WTC11 (cell line): ENCODE results near the gene TAPT1. TPM values are rescaled to one million over a fixed set of nuclear protein-coding genes. Genes with fewer than 3 reads are reported as not detected.

Source experiments
- ATAC-seq: fragments of 200-7000 bp; cut with Tn5 transposase; 2 replicates; pipeline ENCODE4 v1.10.0; 2021; ENCODE audit warnings: mild to moderate bottlenecking, moderate library complexity
- CTCF ChIA-PET: fragments of 300-600 bp; sonication (Branson Sonifier 250); formaldehyde crosslinking; loops from one replicate; lab custom pipeline; 2021; ENCODE audit warnings: antibody characterized with exemption; lab: Charles Lee
- POLR2A ChIA-PET: fragments of 350-600 bp; sonication (Branson Sonifier 250); formaldehyde crosslinking; loops from one replicate; lab custom pipeline; 2021; ENCODE audit warnings: antibody characterized with exemption; lab: Charles Lee
- DNase-seq: peaks from one replicate; pipeline ENCODE4 v3.0.0; 2021; ENCODE audit warnings: low spot score
- H3K27ac Mint-ChIP-seq: 2 replicates; pipeline ENCODE4 v1.8.0; 2021; ENCODE audit warnings: mixed read lengths
- H3K27me3 Mint-ChIP-seq: 2 replicates; pipeline ENCODE4 v1.8.0; 2021; ENCODE audit warnings: low read depth, mild to moderate bottlenecking, moderate library complexity, mixed read lengths
- H3K36me3 Mint-ChIP-seq: 2 replicates; pipeline ENCODE4 v1.8.0; 2021; ENCODE audit warnings: mixed read lengths
- H3K4me1 Mint-ChIP-seq: 2 replicates; pipeline ENCODE4 v1.8.0; 2022; ENCODE audit warnings: mixed read lengths
- H3K4me3 Mint-ChIP-seq: 2 replicates; pipeline ENCODE4 v1.8.0; 2021; ENCODE audit warnings: mild to moderate bottlenecking, moderate library complexity, mixed read lengths
- H3K9me3 Mint-ChIP-seq: 2 replicates; pipeline ENCODE4 v1.8.0; 2021; ENCODE audit warnings: mixed read lengths
- CBFB ChIP-seq: sonication (generic); formaldehyde crosslinking; IDR thresholded peaks from 2 replicates; pipeline ENCODE4 v1.8.1; 2022; ENCODE audit warnings: mild to moderate bottlenecking, low read depth, missing genetic modification reagents
- CREB1 ChIP-seq: sonication (generic); formaldehyde crosslinking; IDR thresholded peaks from 2 replicates; pipeline ENCODE4 v1.8.0; 2023; ENCODE audit warnings: mild to moderate bottlenecking, missing genetic modification reagents
- FOXJ3 ChIP-seq: sonication (generic); formaldehyde crosslinking; IDR thresholded peaks from 2 replicates; pipeline ENCODE4 v1.9.0; 2021; ENCODE audit warnings: missing genetic modification reagents, mild to moderate bottlenecking, borderline replicate concordance
- GABPB1 ChIP-seq: sonication (generic); formaldehyde crosslinking; IDR thresholded peaks from 2 replicates; pipeline ENCODE4 v1.8.1; 2023; ENCODE audit warnings: mild to moderate bottlenecking, missing genetic modification reagents
- JUN ChIP-seq: sonication (generic); formaldehyde crosslinking; IDR thresholded peaks from 2 replicates; pipeline ENCODE4 v1.8.0; 2023; ENCODE audit warnings: mild to moderate bottlenecking, missing genetic modification reagents
- MXD4 ChIP-seq: fragments of 250-450 bp; sonication (Bioruptor Pico); IDR thresholded peaks from 2 replicates; pipeline ENCODE4 v1.8.0; 2021; ENCODE audit warnings: mild to moderate bottlenecking, moderate library complexity, borderline replicate concordance
- OVOL2 ChIP-seq: fragments of 250-450 bp; sonication (Bioruptor Pico); IDR thresholded peaks from 2 replicates; pipeline ENCODE4 v1.9.0; 2021; ENCODE audit warnings: mild to moderate bottlenecking, borderline replicate concordance
- PRRX2 ChIP-seq: fragments of 250-450 bp; sonication (Bioruptor Pico); IDR thresholded peaks from 2 replicates; pipeline ENCODE4 v1.8.0; 2021; ENCODE audit warnings: mild to moderate bottlenecking
- ZNF121 ChIP-seq: sonication (generic); formaldehyde crosslinking; IDR thresholded peaks from 2 replicates; pipeline ENCODE4 v1.8.0; 2023; ENCODE audit warnings: missing genetic modification reagents
- ZNF138 ChIP-seq: sonication (generic); formaldehyde crosslinking; conservative IDR thresholded peaks from 2 replicates; pipeline ENCODE4 v1.8.1; 2022; ENCODE audit warnings: mild to moderate bottlenecking, moderate library complexity, missing genetic modification reagents
- ZNF423 ChIP-seq: fragments of 250-450 bp; sonication (Bioruptor Pico); IDR thresholded peaks from 2 replicates; pipeline ENCODE4 v2.1.2; 2022; ENCODE audit warnings: mild to moderate bottlenecking, moderate library complexity
- total RNA-seq: library from RNA; stranded (reverse); gene quantifications from 3 replicates; pipeline ENCODE4 v1.2.3, GENCODE V29; 2021
- TF ChIP-seq, protein P1 (sequence below): fragments of 250-450 bp; sonication (Bioruptor Pico); IDR thresholded peaks from 2 replicates; pipeline ENCODE4 v1.9.0; 2021; ENCODE audit warnings: mild to moderate bottlenecking, borderline replicate concordance
- TF ChIP-seq, protein P2 (sequence below): sonication (generic); formaldehyde crosslinking; IDR thresholded peaks from 2 replicates; pipeline ENCODE4 v1.8.0; 2023; ENCODE audit warnings: missing genetic modification reagents, mild to moderate bottlenecking, borderline replicate concordance
- TF ChIP-seq, protein P3 (sequence below): sonication (generic); formaldehyde crosslinking; IDR thresholded peaks from 2 replicates; pipeline ENCODE4 v1.8.0; 2022; ENCODE audit warnings: mild to moderate bottlenecking, missing genetic modification reagents
- TF ChIP-seq, protein P4 (sequence below): sonication (generic); formaldehyde crosslinking; conservative IDR thresholded peaks from 2 replicates; pipeline ENCODE4 v1.8.1; 2023; ENCODE audit warnings: mild to moderate bottlenecking, low read depth, missing genetic modification reagents, moderate library complexity
- TF ChIP-seq, protein P5 (sequence below): sonication (generic); formaldehyde crosslinking; IDR thresholded peaks from 2 replicates; pipeline ENCODE4 v1.8.1; 2022; ENCODE audit warnings: low read depth, missing genetic modification reagents, borderline replicate concordance
- TF ChIP-seq, protein P6 (sequence below): fragments of 250-450 bp; sonication (Bioruptor Pico); IDR thresholded peaks from 2 replicates; pipeline ENCODE4 v1.9.0; 2021; ENCODE audit warnings: mild to moderate bottlenecking

The TAPT1 gene
- total RNA-seq, 1 experiment from 2014 or later: 12.4 TPM

DNA sequence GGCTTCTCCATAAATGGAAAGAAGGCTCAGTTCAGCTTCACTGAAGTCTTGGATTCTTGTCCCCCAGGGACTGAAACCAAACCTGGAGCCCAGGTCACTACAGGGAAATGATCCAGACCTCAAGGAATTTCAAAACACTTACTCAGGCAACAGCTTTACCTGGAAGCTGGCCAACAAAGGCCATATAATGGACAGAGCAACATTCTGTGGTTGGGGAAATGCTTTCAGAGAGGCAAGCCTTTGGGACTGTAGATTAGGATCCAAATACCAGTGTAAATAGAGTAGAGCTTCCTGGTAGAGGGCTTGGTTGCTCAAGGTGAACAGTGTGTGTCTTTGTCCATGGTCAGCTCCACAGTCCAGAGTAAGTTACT lies 85.4 kb downstream of the TAPT1 start:
- CTCF ChIA-PET: no interaction called here
- ATAC-seq (no peak), DNase-seq (no peak)
- peaks cover 25% of the 10 kb centered on the region for H3K36me3 Mint-ChIP-seq
- H3K9me3 Mint-ChIP-seq: peaks cover 45% of the 10 kb centered on the region
- no peak overlapping the region for H3K4me3 Mint-ChIP-seq
- POLR2A ChIA-PET: no interaction called here
- H3K27me3 Mint-ChIP-seq: peaks cover 5% of the 10 kb centered on the region; the same call in 1 of the 2 replicates
- TF ChIP-seq ZNF138 (no peak), ZNF121 (no peak), CBFB (CRISPR knock-in tag) (no peak), FOXJ3 (CRISPR knock-in tag) (no peak)
- TF ChIP-seq, protein P1, sequence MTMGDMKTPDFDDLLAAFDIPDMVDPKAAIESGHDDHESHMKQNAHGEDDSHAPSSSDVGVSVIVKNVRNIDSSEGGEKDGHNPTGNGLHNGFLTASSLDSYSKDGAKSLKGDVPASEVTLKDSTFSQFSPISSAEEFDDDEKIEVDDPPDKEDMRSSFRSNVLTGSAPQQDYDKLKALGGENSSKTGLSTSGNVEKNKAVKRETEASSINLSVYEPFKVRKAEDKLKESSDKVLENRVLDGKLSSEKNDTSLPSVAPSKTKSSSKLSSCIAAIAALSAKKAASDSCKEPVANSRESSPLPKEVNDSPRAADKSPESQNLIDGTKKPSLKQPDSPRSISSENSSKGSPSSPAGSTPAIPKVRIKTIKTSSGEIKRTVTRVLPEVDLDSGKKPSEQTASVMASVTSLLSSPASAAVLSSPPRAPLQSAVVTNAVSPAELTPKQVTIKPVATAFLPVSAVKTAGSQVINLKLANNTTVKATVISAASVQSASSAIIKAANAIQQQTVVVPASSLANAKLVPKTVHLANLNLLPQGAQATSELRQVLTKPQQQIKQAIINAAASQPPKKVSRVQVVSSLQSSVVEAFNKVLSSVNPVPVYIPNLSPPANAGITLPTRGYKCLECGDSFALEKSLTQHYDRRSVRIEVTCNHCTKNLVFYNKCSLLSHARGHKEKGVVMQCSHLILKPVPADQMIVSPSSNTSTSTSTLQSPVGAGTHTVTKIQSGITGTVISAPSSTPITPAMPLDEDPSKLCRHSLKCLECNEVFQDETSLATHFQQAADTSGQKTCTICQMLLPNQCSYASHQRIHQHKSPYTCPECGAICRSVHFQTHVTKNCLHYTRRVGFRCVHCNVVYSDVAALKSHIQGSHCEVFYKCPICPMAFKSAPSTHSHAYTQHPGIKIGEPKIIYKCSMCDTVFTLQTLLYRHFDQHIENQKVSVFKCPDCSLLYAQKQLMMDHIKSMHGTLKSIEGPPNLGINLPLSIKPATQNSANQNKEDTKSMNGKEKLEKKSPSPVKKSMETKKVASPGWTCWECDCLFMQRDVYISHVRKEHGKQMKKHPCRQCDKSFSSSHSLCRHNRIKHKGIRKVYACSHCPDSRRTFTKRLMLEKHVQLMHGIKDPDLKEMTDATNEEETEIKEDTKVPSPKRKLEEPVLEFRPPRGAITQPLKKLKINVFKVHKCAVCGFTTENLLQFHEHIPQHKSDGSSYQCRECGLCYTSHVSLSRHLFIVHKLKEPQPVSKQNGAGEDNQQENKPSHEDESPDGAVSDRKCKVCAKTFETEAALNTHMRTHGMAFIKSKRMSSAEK: no peak
- TF ChIP-seq, protein P2, sequence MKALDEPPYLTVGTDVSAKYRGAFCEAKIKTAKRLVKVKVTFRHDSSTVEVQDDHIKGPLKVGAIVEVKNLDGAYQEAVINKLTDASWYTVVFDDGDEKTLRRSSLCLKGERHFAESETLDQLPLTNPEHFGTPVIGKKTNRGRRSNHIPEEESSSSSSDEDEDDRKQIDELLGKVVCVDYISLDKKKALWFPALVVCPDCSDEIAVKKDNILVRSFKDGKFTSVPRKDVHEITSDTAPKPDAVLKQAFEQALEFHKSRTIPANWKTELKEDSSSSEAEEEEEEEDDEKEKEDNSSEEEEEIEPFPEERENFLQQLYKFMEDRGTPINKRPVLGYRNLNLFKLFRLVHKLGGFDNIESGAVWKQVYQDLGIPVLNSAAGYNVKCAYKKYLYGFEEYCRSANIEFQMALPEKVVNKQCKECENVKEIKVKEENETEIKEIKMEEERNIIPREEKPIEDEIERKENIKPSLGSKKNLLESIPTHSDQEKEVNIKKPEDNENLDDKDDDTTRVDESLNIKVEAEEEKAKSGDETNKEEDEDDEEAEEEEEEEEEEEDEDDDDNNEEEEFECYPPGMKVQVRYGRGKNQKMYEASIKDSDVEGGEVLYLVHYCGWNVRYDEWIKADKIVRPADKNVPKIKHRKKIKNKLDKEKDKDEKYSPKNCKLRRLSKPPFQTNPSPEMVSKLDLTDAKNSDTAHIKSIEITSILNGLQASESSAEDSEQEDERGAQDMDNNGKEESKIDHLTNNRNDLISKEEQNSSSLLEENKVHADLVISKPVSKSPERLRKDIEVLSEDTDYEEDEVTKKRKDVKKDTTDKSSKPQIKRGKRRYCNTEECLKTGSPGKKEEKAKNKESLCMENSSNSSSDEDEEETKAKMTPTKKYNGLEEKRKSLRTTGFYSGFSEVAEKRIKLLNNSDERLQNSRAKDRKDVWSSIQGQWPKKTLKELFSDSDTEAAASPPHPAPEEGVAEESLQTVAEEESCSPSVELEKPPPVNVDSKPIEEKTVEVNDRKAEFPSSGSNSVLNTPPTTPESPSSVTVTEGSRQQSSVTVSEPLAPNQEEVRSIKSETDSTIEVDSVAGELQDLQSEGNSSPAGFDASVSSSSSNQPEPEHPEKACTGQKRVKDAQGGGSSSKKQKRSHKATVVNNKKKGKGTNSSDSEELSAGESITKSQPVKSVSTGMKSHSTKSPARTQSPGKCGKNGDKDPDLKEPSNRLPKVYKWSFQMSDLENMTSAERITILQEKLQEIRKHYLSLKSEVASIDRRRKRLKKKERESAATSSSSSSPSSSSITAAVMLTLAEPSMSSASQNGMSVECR (CRISPR knock-in tag): no peak
- TF ChIP-seq, protein P3, sequence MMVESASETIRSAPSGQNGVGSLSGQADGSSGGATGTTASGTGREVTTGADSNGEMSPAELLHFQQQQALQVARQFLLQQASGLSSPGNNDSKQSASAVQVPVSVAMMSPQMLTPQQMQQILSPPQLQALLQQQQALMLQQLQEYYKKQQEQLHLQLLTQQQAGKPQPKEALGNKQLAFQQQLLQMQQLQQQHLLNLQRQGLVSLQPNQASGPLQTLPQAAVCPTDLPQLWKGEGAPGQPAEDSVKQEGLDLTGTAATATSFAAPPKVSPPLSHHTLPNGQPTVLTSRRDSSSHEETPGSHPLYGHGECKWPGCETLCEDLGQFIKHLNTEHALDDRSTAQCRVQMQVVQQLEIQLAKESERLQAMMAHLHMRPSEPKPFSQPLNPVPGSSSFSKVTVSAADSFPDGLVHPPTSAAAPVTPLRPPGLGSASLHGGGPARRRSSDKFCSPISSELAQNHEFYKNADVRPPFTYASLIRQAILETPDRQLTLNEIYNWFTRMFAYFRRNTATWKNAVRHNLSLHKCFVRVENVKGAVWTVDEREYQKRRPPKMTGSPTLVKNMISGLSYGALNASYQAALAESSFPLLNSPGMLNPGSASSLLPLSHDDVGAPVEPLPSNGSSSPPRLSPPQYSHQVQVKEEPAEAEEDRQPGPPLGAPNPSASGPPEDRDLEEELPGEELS (CRISPR knock-in tag): no peak
- H3K4me1 Mint-ChIP-seq: no peaks in the 10 kb centered on the region
- no peak overlapping the region for H3K27ac Mint-ChIP-seq

DNA sequence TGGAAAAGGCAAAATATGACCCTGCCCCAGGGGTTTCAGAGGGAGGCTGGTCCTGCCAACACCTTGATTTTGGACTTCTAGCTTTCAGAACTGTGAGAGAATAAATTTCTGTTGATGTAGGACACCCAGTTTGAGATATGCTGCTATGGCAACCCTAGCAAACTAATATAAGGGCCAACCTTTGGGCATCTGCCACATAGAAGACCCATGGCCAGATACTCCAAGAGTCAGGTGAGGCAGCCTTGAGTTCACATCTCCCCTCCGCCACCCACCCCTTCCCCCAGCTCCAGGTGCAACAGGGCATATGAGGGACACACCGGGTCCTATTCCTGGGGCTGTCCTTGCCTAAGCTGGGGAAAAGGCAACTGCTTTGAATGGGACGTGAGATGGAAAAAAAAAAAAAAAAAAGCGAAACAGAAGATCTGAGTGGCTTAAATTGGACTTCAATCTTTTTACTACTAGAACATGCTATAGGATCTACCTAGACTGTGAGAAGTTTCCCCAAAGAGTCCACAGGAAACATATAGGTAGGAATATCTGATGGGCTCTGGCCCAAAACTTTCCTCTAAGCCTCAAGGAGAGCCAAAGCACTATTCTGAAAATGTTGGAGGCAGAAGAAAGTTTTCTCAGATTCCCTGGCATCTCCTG lies 85.9 kb downstream of the TAPT1 start:
- no peaks in the 10 kb centered on the region for H3K4me1 Mint-ChIP-seq
- H3K9me3 Mint-ChIP-seq: peaks cover 45% of the 10 kb centered on the region
- TF ChIP-seq JUN (CRISPR knock-in tag) (no peak), ZNF423 (CRISPR knock-in tag) (no peak), GABPB1 (CRISPR knock-in tag) (no peak), CREB1 (CRISPR knock-in tag) (no peak), FOXJ3 (CRISPR knock-in tag) (no peak), MXD4 (no peak), OVOL2 (no peak), PRRX2 (CRISPR knock-in tag) (no peak), ZNF121 (no peak)
- TF ChIP-seq, protein P4, sequence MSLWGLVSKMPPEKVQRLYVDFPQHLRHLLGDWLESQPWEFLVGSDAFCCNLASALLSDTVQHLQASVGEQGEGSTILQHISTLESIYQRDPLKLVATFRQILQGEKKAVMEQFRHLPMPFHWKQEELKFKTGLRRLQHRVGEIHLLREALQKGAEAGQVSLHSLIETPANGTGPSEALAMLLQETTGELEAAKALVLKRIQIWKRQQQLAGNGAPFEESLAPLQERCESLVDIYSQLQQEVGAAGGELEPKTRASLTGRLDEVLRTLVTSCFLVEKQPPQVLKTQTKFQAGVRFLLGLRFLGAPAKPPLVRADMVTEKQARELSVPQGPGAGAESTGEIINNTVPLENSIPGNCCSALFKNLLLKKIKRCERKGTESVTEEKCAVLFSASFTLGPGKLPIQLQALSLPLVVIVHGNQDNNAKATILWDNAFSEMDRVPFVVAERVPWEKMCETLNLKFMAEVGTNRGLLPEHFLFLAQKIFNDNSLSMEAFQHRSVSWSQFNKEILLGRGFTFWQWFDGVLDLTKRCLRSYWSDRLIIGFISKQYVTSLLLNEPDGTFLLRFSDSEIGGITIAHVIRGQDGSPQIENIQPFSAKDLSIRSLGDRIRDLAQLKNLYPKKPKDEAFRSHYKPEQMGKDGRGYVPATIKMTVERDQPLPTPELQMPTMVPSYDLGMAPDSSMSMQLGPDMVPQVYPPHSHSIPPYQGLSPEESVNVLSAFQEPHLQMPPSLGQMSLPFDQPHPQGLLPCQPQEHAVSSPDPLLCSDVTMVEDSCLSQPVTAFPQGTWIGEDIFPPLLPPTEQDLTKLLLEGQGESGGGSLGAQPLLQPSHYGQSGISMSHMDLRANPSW (CRISPR knock-in tag): no peak
- TF ChIP-seq, protein P5, sequence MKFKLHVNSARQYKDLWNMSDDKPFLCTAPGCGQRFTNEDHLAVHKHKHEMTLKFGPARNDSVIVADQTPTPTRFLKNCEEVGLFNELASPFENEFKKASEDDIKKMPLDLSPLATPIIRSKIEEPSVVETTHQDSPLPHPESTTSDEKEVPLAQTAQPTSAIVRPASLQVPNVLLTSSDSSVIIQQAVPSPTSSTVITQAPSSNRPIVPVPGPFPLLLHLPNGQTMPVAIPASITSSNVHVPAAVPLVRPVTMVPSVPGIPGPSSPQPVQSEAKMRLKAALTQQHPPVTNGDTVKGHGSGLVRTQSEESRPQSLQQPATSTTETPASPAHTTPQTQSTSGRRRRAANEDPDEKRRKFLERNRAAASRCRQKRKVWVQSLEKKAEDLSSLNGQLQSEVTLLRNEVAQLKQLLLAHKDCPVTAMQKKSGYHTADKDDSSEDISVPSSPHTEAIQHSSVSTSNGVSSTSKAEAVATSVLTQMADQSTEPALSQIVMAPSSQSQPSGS (CRISPR knock-in tag): no peak
- TF ChIP-seq, protein P6, sequence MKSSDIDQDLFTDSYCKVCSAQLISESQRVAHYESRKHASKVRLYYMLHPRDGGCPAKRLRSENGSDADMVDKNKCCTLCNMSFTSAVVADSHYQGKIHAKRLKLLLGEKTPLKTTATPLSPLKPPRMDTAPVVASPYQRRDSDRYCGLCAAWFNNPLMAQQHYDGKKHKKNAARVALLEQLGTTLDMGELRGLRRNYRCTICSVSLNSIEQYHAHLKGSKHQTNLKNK: no peak
- DNase-seq: no peak
- ChIA-PET POLR2A (no interaction called here), CTCF (no interaction called here)
- H3K27ac Mint-ChIP-seq: no peak overlapping the region
- no peak for ATAC-seq
- peaks cover 22% of the 10 kb centered on the region for H3K36me3 Mint-ChIP-seq
- H3K4me3 Mint-ChIP-seq: no peak overlapping the region
- peaks cover 5% of the 10 kb centered on the region; the same call in 1 of the 2 replicates for H3K27me3 Mint-ChIP-seq
